Fibroblast of skin of left biceps (primary cell): ENCODE measurements around the gene ABHD16A.

Experiments used
- DNase-seq, 2 experiments: peaks; one replicate each; pipeline ENCODE4 v3.0.0-alpha.2; 2013; ENCODE audit warnings: low read depth in 2 of 2

Gene ABHD16A

DNA sequence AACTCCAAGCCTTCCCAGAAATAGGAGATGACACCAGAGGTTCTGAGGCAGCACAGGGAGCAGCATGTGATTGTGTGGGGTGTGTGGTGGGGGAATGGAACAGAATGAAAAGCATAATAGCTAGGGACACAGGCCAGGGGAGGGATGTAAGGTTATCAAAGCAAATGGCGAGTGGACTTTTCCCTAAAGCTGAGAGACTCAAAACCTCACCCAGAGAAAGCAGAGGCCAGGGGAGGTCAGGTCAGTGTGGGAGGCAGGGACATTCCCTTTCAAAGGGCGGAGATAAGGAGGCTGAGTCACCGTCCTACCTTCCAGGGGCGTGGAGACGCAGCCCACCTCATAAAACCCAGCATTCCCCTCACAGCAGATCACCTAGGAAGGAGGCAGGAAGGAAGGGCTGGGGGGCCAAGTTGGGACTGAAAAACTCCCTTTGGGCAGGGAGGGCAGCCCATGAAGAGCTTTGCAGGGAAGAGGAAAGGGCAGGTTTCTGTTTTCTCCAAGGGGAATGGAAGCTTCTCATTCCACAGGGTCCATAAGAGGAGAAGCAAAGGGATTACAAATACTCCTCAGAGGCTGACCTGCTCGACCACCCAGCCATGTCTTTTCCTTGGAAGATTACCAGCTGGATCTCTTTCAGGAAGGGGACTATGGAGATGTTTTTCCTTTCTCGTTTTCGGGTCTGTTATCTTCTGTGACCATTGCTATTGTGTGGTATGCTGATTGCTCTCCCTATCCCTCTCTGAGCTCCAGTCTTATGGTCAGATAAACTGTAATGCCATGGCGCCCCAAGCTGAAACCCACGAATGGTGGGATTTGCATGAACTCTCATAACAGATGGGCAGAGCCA, 12.7 kb downstream of the ABHD16A start:
- DNase-seq = no peak

GRCh38 chr6:31689249-31690110, 13.6 kb downstream of the ABHD16A start:
- DNase-seq = no peak

DNA sequence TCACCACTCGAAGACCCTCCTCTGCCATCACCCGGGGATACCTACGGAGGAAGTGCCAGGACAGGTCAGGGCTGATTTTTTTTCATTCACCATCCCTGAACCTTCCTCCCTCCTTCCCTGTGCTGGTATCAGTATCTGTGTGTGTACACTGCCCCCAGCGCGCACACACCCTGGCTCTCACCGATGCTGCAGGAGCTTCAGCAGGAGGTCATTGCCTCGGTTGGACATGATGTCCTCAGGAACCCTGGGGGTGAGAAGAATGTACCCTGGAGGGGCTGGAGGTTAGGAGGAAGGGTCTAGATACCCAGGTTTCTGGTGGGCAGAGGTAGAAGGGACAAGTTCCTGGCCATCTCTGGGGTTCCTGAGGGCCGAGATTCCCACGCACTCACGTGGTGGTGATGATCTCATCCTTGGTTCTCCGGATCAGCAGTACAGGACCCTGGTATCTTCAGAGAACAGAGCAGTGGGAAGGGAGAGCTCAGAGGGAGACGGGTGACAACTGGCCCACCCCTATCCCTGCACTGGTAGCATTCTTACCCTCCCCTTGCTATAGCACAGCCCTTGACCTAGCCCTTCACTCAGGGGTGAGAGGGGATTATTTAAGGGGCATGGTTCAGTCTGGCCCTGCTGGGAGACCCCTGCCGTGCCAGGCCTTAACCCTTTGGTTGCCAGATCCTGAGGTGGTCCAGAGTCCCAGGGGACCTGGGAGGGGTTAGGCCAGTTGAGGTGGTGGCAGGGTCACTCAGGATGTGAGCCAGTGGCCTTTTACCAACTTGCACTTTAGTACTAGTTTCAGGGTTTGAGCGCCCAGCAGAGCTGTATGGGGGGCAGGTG, 15.0 kb downstream of the ABHD16A start:
- DNase-seq = no peak

DNA sequence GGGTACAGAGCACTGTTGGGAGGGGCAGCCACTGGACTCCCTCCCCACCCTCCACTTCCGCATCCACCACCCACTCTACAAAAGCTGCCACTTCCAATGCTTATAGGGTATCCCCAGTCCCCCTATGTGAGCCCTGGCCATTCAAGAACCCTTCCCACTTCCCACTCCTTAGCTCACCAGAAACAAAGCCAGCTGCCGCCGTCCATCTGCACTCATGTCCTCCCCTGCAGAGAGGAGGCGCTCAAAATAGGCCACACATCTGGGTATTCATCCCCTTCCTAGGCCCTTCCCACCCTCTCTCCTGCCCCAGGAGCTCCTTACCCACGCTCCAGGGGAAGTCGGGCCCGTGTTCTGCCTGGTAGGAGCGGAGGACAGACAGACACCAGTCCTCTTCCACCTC, 15.8 kb downstream of the ABHD16A start:
- no peak for DNase-seq

GRCh38 chr6:31686483-31686882, 16.6 kb downstream of the ABHD16A start:
- DNase-seq = no peak

- DNase-seq = no peak
Measured at GRCh38 chr6:31683591-31683990, 19.5 kb downstream of the ABHD16A start.

GRCh38 chr6:31681135-31681671, 21.9 kb downstream of the ABHD16A start:
- no peak for DNase-seq

DNA sequence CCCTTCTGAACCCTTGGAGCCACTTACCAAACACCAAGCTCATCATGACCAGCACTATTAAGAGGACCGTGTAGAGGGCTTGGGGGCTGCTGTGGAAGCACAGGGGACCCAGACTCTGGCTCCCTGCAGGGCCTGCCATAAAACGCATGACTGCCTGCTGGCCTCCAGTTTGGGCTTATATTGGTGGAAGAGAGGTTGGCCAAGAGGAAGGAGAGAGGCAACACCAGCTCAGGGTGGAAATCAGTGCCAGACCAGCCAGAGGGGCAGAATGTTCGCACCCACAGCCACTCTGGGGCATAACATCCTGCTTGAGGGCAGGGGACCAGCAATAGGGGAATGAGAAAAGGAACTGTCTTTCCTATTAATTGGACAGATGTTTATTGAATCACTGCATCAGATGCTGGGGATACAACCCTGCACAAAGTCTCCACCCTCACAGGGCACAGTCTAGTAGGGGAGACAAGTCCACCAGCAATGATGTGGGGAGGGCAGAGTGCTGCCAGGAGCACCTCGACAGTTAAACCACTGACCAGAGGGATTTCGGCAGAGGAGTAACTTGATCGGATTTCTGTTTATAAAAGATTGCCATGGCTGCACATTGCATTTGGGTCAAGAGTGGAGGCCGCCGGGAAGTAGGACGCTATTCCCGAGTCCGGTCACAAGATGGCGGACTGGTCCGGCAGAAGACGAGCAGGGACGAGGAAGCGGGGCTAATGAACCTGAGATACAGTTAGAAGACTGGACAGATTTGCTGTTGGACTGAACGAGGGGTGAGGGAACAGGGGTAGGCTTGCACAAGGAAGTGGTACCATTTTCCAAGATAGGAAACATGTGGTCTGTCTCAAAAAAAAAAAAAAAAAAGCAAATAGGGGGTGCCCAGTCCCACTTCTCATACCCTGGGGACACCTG, 22.6 kb downstream of the ABHD16A start, which contains the start of gene LY6G5C:
TSS of gene LY6G5C (minus strand) at position 842 of the 909 bp plus-strand sequence. CDS start at position 148, 694 bp downstream.
- DNase-seq = peak; percentile 52 to 54

GRCh38 chr6:31677955-31678354, 25.2 kb downstream of the ABHD16A start:
- DNase-seq = no peak

- no peak for DNase-seq
Measured at GRCh38 chr6:31676904-31677303, 26.2 kb downstream of the ABHD16A start.

DNA sequence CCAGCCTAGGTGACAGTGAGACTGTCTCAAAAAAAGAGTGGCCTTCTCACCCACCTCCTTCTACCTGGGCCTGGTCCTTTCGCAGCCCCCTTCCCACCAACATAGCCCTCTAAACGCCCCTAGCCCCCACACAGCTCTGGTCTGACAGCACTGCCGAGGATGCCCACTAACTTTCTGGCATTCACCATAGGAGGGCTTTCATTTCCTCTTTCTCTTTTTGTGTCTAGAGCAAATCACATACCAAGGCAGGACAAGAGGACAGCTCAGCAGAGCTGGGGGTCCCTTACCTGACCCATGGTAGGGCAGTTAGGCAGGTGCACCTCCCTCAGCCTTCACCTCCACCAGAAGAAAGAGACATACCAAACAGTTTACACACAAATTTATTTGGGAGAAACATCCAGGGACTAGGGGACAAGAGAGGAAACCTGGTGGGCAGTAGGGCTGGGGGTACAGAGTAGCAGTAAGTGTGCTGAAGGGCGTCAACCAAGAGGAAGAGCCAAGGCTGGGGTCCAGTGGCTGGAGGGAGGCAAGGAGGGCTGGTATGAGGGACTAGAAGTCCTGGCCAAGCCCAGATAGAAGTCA, 26.7 kb downstream of the ABHD16A start:
- no peak for DNase-seq

DNA sequence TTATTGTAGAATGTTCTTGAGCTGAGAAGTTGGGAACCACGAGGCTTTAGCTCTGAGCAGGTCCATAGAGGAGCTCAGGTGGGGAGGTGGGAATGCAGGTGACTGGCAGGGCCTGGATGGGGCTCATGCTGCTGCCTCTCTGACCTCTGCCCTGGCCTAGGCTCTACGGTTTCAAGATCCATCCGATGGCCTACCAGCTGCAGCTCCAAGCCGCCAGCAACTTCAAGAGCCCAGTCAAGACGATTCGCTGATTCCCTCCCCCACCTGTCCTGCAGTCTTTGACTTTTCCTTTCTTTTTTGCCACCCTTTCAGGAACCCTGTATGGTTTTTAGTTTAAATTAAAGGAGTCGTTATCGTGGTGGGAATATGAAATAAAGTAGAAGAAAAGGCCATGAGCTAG, 33.4 kb downstream of the ABHD16A start, which contains the start of gene LY6G5B:
TSS of gene LY6G5B (plus strand) at position 301 of the 400 bp plus-strand sequence. CDS start 975 bp downstream, outside the sequence.
- no peak for DNase-seq

DNA sequence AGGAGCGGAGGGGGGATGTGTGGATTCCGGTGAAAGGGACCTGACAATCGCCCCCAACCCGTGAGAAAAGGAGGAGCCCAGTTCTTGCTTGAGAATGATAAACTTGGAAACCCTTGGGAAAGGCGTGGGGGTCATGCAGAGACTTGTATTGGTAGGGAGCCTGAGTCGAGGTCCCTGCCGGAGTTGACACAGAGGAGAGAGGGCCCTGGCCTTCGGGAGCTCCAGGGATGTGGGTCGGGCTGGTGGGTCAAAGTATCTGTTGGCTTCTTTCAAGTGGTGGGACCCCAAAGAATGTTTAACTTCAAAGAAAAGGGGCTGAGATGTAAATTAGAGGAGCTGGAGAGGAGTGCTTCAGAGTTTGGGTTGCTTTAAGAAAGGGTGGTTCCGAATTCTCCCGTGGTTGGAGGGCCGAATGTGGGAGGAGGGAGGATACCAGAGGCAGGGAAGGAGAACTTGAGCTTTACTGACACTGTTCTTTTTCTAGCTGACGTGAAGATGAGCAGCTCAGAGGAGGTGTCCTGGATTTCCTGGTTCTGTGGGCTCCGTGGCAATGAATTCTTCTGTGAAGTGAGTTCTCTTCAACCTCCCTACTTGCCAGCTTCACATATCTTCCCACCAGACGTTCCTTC, 36.7 kb downstream of the ABHD16A start:
- no peak for DNase-seq

DNA sequence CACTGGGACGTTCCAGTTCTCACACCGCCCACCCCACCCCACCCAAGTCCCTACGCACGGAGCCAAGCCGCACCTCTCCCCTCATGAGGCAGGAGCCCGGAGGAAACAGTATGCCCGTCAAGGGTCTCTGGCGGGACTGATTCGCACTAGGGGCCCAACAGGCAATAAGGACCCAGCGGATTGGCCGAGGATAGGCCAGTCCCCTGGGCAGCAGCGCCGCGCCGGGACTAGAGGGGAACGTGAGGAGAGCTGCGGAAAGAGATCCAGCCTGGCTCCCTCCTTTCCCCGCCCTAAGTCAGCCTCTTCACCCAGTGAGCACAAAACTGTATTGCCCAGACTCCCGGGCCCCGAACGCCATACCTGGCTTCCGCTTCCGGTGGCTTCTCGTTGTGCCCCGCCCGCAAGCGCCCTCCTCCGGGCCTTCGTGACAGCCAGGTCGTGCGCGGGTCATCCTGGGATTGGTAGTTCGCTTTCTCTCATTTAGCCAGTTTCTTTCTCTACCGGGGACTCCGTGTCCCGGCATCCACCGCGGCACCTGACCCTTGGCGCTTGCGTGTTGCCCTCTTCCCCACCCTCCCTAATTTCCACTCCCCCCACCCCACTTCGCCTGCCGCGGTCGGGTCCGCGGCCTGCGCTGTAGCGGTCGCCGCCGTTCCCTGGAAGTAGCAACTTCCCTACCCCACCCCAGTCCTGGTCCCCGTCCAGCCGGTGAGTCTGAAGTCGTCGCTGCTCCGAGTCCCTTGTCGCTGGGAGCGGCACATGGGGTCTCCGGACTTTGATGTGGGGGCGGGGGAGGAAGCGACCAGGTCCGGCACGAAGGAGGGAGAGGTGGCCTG, 37.4 kb downstream of the ABHD16A start, which contains the start of gene CSNK2B:
TSS of gene CSNK2B (plus strand) at position 580 of the 836 bp plus-strand sequence. CDS start 752 bp downstream, outside the sequence.
- DNase-seq = peak; percentile 90

GRCh38 chr6:31664790-31665500, 38.2 kb downstream of the ABHD16A start, which contains the start of gene GPANK1:
TSS of gene GPANK1 (minus strand) at chr6:31664997. CDS start at chr6:31664478, 519 bp downstream.
- DNase-seq = peak; percentile 86 to 88

GRCh38 chr6:31663961-31664789, 38.9 kb downstream of the ABHD16A start:
- DNase-seq = peak in 1 of 2 experiments; percentile 39
